ENCODE data around the gene ACRV1. TPM values are rescaled to one million over a fixed set of nuclear protein-coding genes. Genes with fewer than 3 reads are reported as not detected.

Gene ACRV1
- total RNA-seq, 1 experiment from 2014 or later, result not detected

GRCh38 chr11:125645871-125646270 is 34.8 kb downstream of the ACRV1 start:
- no peak for DNase-seq
- H3K4me1 Mint-ChIP-seq (ENCODE audit: low read depth, unreplicated experiment), result no peaks in the 10 kb centered on the region
- H3K9me3 ChIP-seq, result no peaks in the 10 kb centered on the region
- H3K27ac Mint-ChIP-seq (ENCODE audit: unreplicated experiment), result no peak overlapping the region
- H3K36me3 Mint-ChIP-seq (ENCODE audit: insufficient read depth, unreplicated experiment), result peaks cover 79% of the 10 kb centered on the region
- H3K4me3 ChIP-seq (ENCODE audit: low read depth, low read length), result no peak overlapping the region
- ChIA-PET CTCF (no interaction called here), POLR2A (no interaction called here)
- no peaks in the 10 kb centered on the region for H3K9me3 Mint-ChIP-seq (ENCODE audit: unreplicated experiment)
- intact Hi-C loops (cut with micrococcal nuclease; ENCODE audit: unreplicated experiment), result no loop called here
- no peaks in the 10 kb centered on the region for H3K27me3 ChIP-seq (replicated peaks; ENCODE audit: control insufficient read depth, insufficient read depth, low read length)
- TF ChIP-seq CTCF (IDR thresholded peaks at IDR 0.05; ENCODE audit: insufficient read depth in 1 of 2, low read depth in 1 of 2, low read length in 1 of 2, severe bottlenecking in 1 of 2, unreplicated experiment in 1 of 2), result no peak
- no peaks in the 10 kb centered on the region for H3K4me1 ChIP-seq
- H3K4me3 Mint-ChIP-seq (ENCODE audit: unreplicated experiment), result no peak overlapping the region
- no peaks in the 10 kb centered on the region for H3K27me3 Mint-ChIP-seq (ENCODE audit: insufficient read depth, unreplicated experiment)
- peaks cover 3% of the 10 kb centered on the region for H3K36me3 ChIP-seq (ENCODE audit: control insufficient read depth, insufficient read depth, low read length)
- BruUV-seq (replicated peaks), result no TSS peak

- H3K4me1 Mint-ChIP-seq (ENCODE audit: low read depth, unreplicated experiment), result peaks cover 17% of the 10 kb centered on the region
- Histone ChIP-seq H3K27me3 (replicated peaks; ENCODE audit: control insufficient read depth, insufficient read depth, low read length) (no peaks in the 10 kb centered on the region), H3K9me3 (no peaks in the 10 kb centered on the region), H3K4me1 (peaks cover 14% of the 10 kb centered on the region), H3K4me3 (ENCODE audit: low read depth, low read length) (no peak overlapping the region), H3K36me3 (ENCODE audit: control insufficient read depth, insufficient read depth, low read length) (no peaks in the 10 kb centered on the region; the same call in none of the 2 replicates)
- ChIA-PET CTCF (no interaction called here), POLR2A (no interaction called here)
- H3K27ac Mint-ChIP-seq (ENCODE audit: unreplicated experiment), result peak overlapping the region; percentile 9
- H3K9me3 Mint-ChIP-seq (ENCODE audit: unreplicated experiment), result no peaks in the 10 kb centered on the region
- no TSS peak for BruUV-seq (replicated peaks)
- no peak for DNase-seq
- intact Hi-C loops (cut with micrococcal nuclease; ENCODE audit: unreplicated experiment), result no loop called here
- TF ChIP-seq CTCF (IDR thresholded peaks at IDR 0.05; ENCODE audit: insufficient read depth in 1 of 2, low read depth in 1 of 2, low read length in 1 of 2, severe bottlenecking in 1 of 2, unreplicated experiment in 1 of 2), result no peak
- H3K27me3 Mint-ChIP-seq (ENCODE audit: insufficient read depth, unreplicated experiment), result no peaks in the 10 kb centered on the region
- H3K4me3 Mint-ChIP-seq (ENCODE audit: unreplicated experiment), result no peak overlapping the region
- peaks cover 79% of the 10 kb centered on the region for H3K36me3 Mint-ChIP-seq (ENCODE audit: insufficient read depth, unreplicated experiment)
Observed at GRCh38 chr11:125638315-125638714, 42.3 kb downstream of the ACRV1 start.

- Histone ChIP-seq H3K4me1 (peaks cover 14% of the 10 kb centered on the region), H3K27me3 (replicated peaks; ENCODE audit: control insufficient read depth, insufficient read depth, low read length) (no peaks in the 10 kb centered on the region), H3K4me3 (ENCODE audit: low read depth, low read length) (no peak overlapping the region), H3K36me3 (ENCODE audit: control insufficient read depth, insufficient read depth, low read length) (no peaks in the 10 kb centered on the region; the same call in none of the 2 replicates), H3K9me3 (no peaks in the 10 kb centered on the region)
- TF ChIP-seq CTCF (IDR thresholded peaks at IDR 0.05; ENCODE audit: insufficient read depth in 1 of 2, low read depth in 1 of 2, low read length in 1 of 2, severe bottlenecking in 1 of 2, unreplicated experiment in 1 of 2), result peak in 1 of 2 experiments; percentile 0
- no TSS peak for BruUV-seq (replicated peaks)
- peaks cover 17% of the 10 kb centered on the region for H3K4me1 Mint-ChIP-seq (ENCODE audit: low read depth, unreplicated experiment)
- ChIA-PET CTCF (no interaction called here), POLR2A (no interaction called here)
- no peak overlapping the region for H3K4me3 Mint-ChIP-seq (ENCODE audit: unreplicated experiment)
- H3K9me3 Mint-ChIP-seq (ENCODE audit: unreplicated experiment), result no peaks in the 10 kb centered on the region
- no peaks in the 10 kb centered on the region for H3K27me3 Mint-ChIP-seq (ENCODE audit: insufficient read depth, unreplicated experiment)
- no peak for DNase-seq
- peaks cover 83% of the 10 kb centered on the region for H3K36me3 Mint-ChIP-seq (ENCODE audit: insufficient read depth, unreplicated experiment)
- H3K27ac Mint-ChIP-seq (ENCODE audit: unreplicated experiment), result peak overlapping the region; percentile 9
- intact Hi-C loops (cut with micrococcal nuclease; ENCODE audit: unreplicated experiment), result no loop called here
Observed at GRCh38 chr11:125637840-125638239, 42.8 kb downstream of the ACRV1 start.
